22Rv1 (cell line): ENCODE measurements around the gene DDAH1.

Source experiments
- ZFX ChIP-seq: fragments of 450-650 bp; IDR thresholded peaks from 2 replicates; pipeline ENCODE4 v1.6.1; 2017; ENCODE audit warnings: antibody characterized with exemption, borderline replicate concordance
- TF ChIP-seq, protein P1 (sequence below): fragments of 450-650 bp; IDR thresholded peaks from 2 replicates; pipeline ENCODE4 v1.5.1; 2017; ENCODE audit warnings: mild to moderate bottlenecking

DNA sequence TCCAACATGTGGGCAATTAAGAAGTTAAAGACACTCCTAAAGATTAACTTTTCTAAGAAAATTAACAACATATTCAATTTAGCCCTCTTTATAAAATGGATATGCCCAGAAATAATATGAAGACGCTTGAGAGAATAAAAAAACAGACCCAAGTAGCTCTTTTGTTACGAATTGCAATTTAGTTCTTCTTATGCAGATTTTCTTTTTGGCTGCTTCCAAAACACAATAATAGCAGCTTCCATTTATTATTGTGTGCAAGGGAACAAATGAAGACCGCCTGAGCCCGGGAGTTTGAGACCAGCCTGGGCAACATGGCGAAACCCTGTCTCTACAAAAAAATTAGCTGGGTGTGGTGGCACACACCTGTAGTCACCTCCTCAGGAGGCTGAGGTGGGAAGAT is 138.1 kb downstream of the DDAH1 start:
- TF ChIP-seq, protein P1, sequence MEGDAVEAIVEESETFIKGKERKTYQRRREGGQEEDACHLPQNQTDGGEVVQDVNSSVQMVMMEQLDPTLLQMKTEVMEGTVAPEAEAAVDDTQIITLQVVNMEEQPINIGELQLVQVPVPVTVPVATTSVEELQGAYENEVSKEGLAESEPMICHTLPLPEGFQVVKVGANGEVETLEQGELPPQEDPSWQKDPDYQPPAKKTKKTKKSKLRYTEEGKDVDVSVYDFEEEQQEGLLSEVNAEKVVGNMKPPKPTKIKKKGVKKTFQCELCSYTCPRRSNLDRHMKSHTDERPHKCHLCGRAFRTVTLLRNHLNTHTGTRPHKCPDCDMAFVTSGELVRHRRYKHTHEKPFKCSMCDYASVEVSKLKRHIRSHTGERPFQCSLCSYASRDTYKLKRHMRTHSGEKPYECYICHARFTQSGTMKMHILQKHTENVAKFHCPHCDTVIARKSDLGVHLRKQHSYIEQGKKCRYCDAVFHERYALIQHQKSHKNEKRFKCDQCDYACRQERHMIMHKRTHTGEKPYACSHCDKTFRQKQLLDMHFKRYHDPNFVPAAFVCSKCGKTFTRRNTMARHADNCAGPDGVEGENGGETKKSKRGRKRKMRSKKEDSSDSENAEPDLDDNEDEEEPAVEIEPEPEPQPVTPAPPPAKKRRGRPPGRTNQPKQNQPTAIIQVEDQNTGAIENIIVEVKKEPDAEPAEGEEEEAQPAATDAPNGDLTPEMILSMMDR = no peak
- TF ChIP-seq ZFX = no peak
